Neural progenitor cell (in vitro differentiated cells): Measurements from ENCODE around the gene SLC45A3. TPM values are rescaled to one million over a fixed set of nuclear protein-coding genes. Genes with fewer than 3 reads are reported as not detected.

ENCODE experiments used
- DNase-seq: peaks from one replicate; pipeline ENCODE4 v3.0.0-alpha.2; 2016; ENCODE audit warnings: low spot score
- H2AFZ ChIP-seq: fragments of 200-600 bp; sonication (generic); replicated peaks from 2 replicates; pipeline ENCODE4 v1.6.1; 2016; ENCODE audit warnings: antibody characterized with exemption
- H3F3A ChIP-seq: fragments of 200-600 bp; sonication (generic); 2 replicates; pipeline ENCODE4 v1.6.1; 2016; ENCODE audit warnings: antibody characterized with exemption, low read depth
- H3K27ac ChIP-seq: fragments of 200-600 bp; sonication (generic); 2 replicates; pipeline ENCODE4 v1.5.1; 2016; ENCODE audit warnings: mild to moderate bottlenecking
- H3K27me3 ChIP-seq: fragments of 200-600 bp; sonication (generic); 2 replicates; pipeline ENCODE4 v1.6.1; 2016; ENCODE audit warnings: mild to moderate bottlenecking, moderate library complexity
- H3K36me3 ChIP-seq: fragments of 200-600 bp; sonication (generic); 2 replicates; pipeline ENCODE4 v1.5.1; 2016
- H3K4me1 ChIP-seq: fragments of 200-600 bp; sonication (generic); 2 replicates; pipeline ENCODE4 v1.6.1; 2016; ENCODE audit warnings: mixed run types
- H3K4me2 ChIP-seq: fragments of 200-600 bp; sonication (generic); 2 replicates; pipeline ENCODE4 v1.6.1; 2016
- H3K4me3 ChIP-seq: fragments of 200-600 bp; sonication (generic); 2 replicates; pipeline ENCODE4 v1.5.1; 2016
- H3K79me2 ChIP-seq: fragments of 200-600 bp; sonication (generic); 2 replicates; pipeline ENCODE4 v1.6.1; 2016; ENCODE audit warnings: low read depth
- H3K9ac ChIP-seq: fragments of 200-600 bp; sonication (generic); 2 replicates; pipeline ENCODE4 v1.6.1; 2016
- H3K9me3 ChIP-seq: fragments of 200-600 bp; sonication (generic); 2 replicates; pipeline ENCODE4 v1.5.1; 2016; ENCODE audit warnings: low read depth
- H4K20me1 ChIP-seq: fragments of 200-600 bp; sonication (generic); 2 replicates; pipeline ENCODE4 v1.6.1; 2016; ENCODE audit warnings: low read depth
- H3K27ac Mint-ChIP-seq: 3 replicates; pipeline ENCODE4 v1.8.0; 2021; ENCODE audit warnings: mixed read lengths
- H3K27me3 Mint-ChIP-seq: 2 replicates; pipeline ENCODE4 v1.8.0; 2022; ENCODE audit warnings: low read depth, mild to moderate bottlenecking, inconsistent platforms, moderate library complexity, mixed read lengths; ENCODE audit not compliant: insufficient read depth
- H3K36me3 Mint-ChIP-seq: 3 replicates; pipeline ENCODE4 v1.8.0; 2021; ENCODE audit warnings: mixed read lengths
- H3K4me1 Mint-ChIP-seq: 3 replicates; pipeline ENCODE4 v1.8.0; 2021; ENCODE audit warnings: mixed read lengths
- H3K4me3 Mint-ChIP-seq: 3 replicates; pipeline ENCODE4 v1.8.0; 2021; ENCODE audit warnings: mild to moderate bottlenecking, moderate library complexity, mixed read lengths
- H3K9me3 Mint-ChIP-seq: 3 replicates; pipeline ENCODE4 v1.8.0; 2020; ENCODE audit warnings: mixed read lengths
- EZH2 ChIP-seq: fragments of 200-600 bp; sonication (generic); IDR thresholded peaks from 2 replicates; pipeline ENCODE4 v1.6.1; 2017; ENCODE audit warnings: antibody characterized with exemption, mild to moderate bottlenecking, moderate library complexity
- EZH2phosphoT487 ChIP-seq: fragments of 200-600 bp; sonication (generic); IDR thresholded peaks from 2 replicates; pipeline ENCODE4 v1.6.1; 2017; ENCODE audit warnings: antibody characterized with exemption
- total RNA-seq: library from RNA; depleted of rRNA; stranded (reverse); fragments of >200 nt; gene quantifications from 2 replicates; pipeline ENCODE4 v1.2.3, GENCODE V29; 2015; ENCODE audit warnings: low replicate concordance
- TF ChIP-seq, protein P1 (sequence below): fragments of 200-600 bp; sonication (generic); IDR thresholded peaks from 2 replicates; pipeline ENCODE4 v1.5.1; 2017; ENCODE audit warnings: antibody characterized with exemption, mild to moderate bottlenecking

Gene SLC45A3
- total RNA-seq, 1 donor from 2014 or later: 5.1 TPM

DNA sequence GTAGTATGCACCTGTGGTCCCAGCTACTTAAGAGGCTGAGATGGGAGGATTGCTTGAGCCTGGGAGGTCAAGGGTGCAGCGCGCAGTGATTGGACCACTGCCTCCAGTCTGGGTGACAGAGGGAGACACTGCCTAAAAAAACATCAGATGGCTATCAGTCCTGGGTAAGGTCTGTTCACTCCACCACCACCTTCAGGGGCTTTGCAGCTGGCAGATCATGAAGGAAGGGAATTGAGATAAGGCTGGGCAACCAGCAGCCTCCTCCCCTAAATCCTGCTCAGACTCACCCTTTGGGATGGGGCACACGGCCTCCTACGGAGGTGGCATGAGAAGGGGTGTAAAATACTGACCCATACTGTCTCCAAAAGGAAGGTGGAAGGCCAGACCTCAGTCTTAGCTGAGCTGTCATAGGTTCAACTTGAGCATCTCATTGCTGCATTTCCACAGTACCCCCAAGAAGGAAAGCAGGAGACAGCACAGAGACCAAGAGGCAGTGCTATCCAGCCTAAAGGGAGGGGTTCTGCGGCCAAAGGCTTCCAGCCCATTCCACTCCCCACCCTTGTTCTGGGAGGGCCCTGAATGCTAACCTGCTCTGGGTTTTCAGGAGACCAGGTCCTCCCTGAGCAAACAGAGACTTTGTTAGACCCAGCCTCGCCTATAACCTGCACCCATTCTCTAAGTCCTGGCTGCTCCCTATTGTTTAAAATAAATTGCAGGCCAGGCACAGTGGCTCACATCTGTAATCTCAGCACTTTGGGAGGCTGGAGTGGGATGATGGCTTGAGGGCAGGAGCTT is 13.7 kb downstream of the SLC45A3 start:
- peaks cover 6% of the 10 kb centered on the region for H3K36me3 Mint-ChIP-seq
- H3K4me3 Mint-ChIP-seq: no peak overlapping the region
- no peak overlapping the region for H3K9ac ChIP-seq
- H2AFZ ChIP-seq: no peak overlapping the region
- H3K27ac Mint-ChIP-seq: peak overlapping the region; percentile 25
- no peaks in the 10 kb centered on the region for H3K9me3 Mint-ChIP-seq
- peaks cover 70% of the 10 kb centered on the region for H3K4me1 ChIP-seq
- H4K20me1 ChIP-seq: peaks cover 24% of the 10 kb centered on the region
- no peaks in the 10 kb centered on the region for H3K36me3 ChIP-seq
- no peaks in the 10 kb centered on the region for H3K27me3 ChIP-seq
- peaks cover 76% of the 10 kb centered on the region for H3K4me1 Mint-ChIP-seq
- TF ChIP-seq, protein P1, sequence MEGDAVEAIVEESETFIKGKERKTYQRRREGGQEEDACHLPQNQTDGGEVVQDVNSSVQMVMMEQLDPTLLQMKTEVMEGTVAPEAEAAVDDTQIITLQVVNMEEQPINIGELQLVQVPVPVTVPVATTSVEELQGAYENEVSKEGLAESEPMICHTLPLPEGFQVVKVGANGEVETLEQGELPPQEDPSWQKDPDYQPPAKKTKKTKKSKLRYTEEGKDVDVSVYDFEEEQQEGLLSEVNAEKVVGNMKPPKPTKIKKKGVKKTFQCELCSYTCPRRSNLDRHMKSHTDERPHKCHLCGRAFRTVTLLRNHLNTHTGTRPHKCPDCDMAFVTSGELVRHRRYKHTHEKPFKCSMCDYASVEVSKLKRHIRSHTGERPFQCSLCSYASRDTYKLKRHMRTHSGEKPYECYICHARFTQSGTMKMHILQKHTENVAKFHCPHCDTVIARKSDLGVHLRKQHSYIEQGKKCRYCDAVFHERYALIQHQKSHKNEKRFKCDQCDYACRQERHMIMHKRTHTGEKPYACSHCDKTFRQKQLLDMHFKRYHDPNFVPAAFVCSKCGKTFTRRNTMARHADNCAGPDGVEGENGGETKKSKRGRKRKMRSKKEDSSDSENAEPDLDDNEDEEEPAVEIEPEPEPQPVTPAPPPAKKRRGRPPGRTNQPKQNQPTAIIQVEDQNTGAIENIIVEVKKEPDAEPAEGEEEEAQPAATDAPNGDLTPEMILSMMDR: no peak
- TF ChIP-seq EZH2 (no peak), EZH2phosphoT487 (no peak)
- no peak overlapping the region for H3K4me3 ChIP-seq
- no peak for DNase-seq
- H3K27me3 Mint-ChIP-seq: peaks cover 4% of the 10 kb centered on the region
- peaks cover 56% of the 10 kb centered on the region for H3F3A ChIP-seq
- no peaks in the 10 kb centered on the region for H3K9me3 ChIP-seq
- no peak overlapping the region for H3K27ac ChIP-seq
- peaks cover 36% of the 10 kb centered on the region for H3K79me2 ChIP-seq
- no peak overlapping the region for H3K4me2 ChIP-seq

DNA sequence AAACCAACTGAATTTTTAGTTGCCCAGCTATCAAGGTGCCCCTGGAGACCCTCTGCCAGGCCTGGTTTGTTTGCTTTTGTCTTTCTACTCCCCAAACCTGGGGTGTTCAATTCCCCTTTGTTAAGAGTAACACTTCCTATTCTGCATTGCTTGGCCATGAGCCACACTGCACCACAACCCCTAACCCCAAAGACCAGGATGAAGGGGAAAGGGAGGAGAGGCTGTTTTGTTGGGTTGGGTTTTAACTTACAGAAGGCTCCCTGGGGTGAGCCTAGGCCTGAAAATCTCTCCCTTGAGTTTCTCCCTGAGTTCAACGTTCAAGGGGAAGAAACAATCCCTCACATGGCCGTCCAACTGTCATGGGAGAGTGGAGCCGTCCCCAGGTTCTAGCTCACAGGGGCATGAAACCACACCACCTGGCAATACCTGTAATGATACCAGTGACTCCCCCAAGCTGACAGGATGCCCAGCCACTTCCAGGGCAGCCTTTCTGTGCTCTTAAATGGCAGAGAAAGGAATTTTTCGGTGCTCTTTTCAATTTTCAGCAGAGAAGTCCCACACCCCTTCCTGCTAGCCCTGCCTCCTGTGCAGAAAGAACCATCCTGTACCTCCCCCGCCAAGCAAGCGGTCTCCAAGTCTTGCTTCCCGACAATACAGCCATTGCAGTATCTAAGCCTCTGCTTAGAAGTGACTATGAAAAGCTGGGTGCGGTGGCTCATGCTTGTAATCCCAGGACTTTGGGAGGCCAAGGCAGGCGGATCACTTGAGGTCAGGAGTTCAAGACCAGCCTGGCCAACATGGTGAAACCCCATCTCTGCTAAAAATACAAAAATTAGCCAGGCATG is 14.9 kb downstream of the SLC45A3 start:
- H3K4me1 Mint-ChIP-seq: peaks cover 75% of the 10 kb centered on the region
- Histone ChIP-seq H3K4me3 (no peak overlapping the region), H2AFZ (no peak overlapping the region), H3K27ac (no peak overlapping the region), H3K27me3 (no peaks in the 10 kb centered on the region), H3K9ac (no peak overlapping the region), H4K20me1 (peaks cover 18% of the 10 kb centered on the region), H3K79me2 (peaks cover 36% of the 10 kb centered on the region), H3K9me3 (no peaks in the 10 kb centered on the region), H3K36me3 (no peaks in the 10 kb centered on the region), H3F3A (peaks cover 52% of the 10 kb centered on the region), H3K4me2 (no peak overlapping the region), H3K4me1 (peaks cover 70% of the 10 kb centered on the region)
- no peak for DNase-seq
- H3K9me3 Mint-ChIP-seq: no peaks in the 10 kb centered on the region
- TF ChIP-seq, protein P1: no peak
- TF ChIP-seq EZH2phosphoT487 (no peak), EZH2 (no peak)
- H3K36me3 Mint-ChIP-seq: peaks cover 8% of the 10 kb centered on the region
- H3K27ac Mint-ChIP-seq: peak overlapping the region; percentile 72
- H3K27me3 Mint-ChIP-seq: peaks cover 4% of the 10 kb centered on the region
- H3K4me3 Mint-ChIP-seq: no peak overlapping the region

DNA sequence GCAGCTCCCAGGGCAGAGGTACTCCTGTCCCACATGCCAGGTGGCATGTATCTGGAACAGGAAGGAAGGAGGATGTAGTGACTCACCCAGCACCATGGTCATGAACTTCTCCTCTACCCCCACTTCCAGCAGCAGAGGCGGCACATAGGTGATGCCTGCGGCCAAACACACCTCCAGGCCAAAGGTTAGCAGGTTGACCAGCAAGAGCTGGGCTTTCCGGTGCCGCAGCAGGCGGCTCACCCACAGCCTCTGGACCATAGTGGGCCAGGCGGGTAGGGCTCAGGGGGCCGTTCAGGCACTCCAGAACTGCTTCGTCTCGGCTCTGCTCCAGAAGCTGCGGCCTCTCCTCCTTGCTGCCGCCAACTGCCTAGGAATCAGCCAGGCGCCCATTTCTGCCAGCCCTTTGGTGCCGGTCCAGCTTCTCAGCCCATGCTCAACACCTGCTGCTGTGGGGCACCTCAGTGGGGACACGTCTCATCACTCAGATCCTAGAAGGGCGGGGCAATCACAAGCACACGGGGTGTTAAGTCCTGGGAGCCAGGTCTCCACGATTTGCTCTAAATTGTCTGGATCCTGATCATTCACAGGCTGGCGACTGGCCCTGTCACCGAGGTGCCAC is 15.8 kb downstream of the SLC45A3 start:
- H3K4me3 ChIP-seq: no peak overlapping the region
- H3K4me1 Mint-ChIP-seq: peaks cover 72% of the 10 kb centered on the region

More for the DNA sequence above, 15.8 kb downstream of the SLC45A3 start:
- Histone ChIP-seq H3K9ac (no peak overlapping the region), H3K27ac (no peak overlapping the region), H3K4me2 (no peak overlapping the region), H3K9me3 (no peaks in the 10 kb centered on the region), H2AFZ (no peak overlapping the region), H3K27me3 (no peaks in the 10 kb centered on the region), H3K79me2 (peaks cover 36% of the 10 kb centered on the region), H3F3A (peaks cover 43% of the 10 kb centered on the region), H4K20me1 (peaks cover 18% of the 10 kb centered on the region), H3K36me3 (no peaks in the 10 kb centered on the region), H3K4me1 (peaks cover 61% of the 10 kb centered on the region)
- no peak overlapping the region for H3K27ac Mint-ChIP-seq
- peaks cover 12% of the 10 kb centered on the region for H3K36me3 Mint-ChIP-seq
- TF ChIP-seq EZH2: no peak
- TF ChIP-seq EZH2phosphoT487: no peak
- TF ChIP-seq, protein P1: no peak
- H3K27me3 Mint-ChIP-seq: peaks cover 4% of the 10 kb centered on the region
- no peaks in the 10 kb centered on the region for H3K9me3 Mint-ChIP-seq
- H3K4me3 Mint-ChIP-seq: no peak overlapping the region
- DNase-seq: no peak
